ENCODE data around the gene SIK3.

Gene SIK3

DNA sequence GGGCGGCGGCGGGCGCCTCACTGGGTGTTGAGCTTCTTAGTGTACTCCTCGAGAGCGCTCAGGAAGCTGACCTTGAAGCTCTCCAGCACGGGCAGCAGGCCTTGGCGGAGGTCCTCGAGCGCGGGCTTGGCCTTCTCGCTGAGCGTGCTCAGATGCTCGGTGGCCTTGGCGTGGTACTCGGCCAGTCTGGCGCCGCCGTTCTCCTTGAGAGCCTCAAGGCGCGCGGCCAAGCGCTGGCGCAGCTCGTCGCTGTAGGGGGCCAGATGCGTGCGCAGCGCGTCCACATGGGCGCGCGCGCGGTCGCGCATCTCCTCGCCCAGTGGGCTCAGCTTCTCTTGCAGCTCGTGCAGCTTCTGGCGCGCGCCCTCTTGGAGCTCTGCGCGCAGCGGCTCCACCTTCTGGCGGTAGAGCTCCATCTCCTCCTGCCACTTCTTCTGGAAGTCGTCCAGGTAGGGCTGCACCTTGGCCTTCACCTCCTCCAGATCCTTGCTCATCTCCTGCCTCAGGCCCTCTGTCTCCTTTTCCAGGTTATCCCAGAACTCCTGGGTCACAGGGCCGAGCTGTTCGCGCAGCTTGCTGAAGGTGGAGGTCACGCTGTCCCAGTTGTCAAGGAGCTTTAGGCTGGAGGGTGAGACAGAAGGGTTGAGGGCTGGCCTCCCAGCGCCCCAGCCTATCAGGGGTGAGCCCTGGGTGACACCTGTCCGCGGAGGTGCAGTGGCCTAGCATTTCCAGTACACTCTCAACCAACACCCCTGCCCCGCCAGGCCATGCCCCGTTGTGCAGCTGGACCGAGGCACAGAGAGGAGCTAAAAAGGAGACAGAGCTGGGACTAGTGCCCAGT lies 262.2 kb downstream of the SIK3 start:
- TF ChIP-seq RAD21 (IDR thresholded peaks at IDR 0.05; ENCODE audit: low read depth): peak; percentile 72
- TF ChIP-seq NFIC (IDR thresholded peaks at IDR 0.05): peak; percentile 79
- TF ChIP-seq, protein P1, sequence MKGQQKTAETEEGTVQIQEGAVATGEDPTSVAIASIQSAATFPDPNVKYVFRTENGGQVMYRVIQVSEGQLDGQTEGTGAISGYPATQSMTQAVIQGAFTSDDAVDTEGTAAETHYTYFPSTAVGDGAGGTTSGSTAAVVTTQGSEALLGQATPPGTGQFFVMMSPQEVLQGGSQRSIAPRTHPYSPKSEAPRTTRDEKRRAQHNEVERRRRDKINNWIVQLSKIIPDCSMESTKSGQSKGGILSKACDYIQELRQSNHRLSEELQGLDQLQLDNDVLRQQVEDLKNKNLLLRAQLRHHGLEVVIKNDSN (IDR thresholded peaks at IDR 0.05): peak; percentile 57
- peak; percentile 10; the same call in 1 of the 2 replicates for TF ChIP-seq TEAD4 (IDR thresholded peaks at IDR 0.05)
- TF ChIP-seq, protein P2, sequence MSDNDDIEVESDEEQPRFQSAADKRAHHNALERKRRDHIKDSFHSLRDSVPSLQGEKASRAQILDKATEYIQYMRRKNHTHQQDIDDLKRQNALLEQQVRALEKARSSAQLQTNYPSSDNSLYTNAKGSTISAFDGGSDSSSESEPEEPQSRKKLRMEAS (IDR thresholded peaks at IDR 0.05): peak; percentile 96
- no peak for TF ChIP-seq EGR1 (IDR thresholded peaks at IDR 0.05)
- TF ChIP-seq TCF12 (IDR thresholded peaks at IDR 0.05; ENCODE audit: low read depth): peak; percentile 53
- TF ChIP-seq CREB1 (IDR thresholded peaks at IDR 0.05; ENCODE audit: low read depth): no peak
- peak; percentile 42; the same call in 1 of the 2 replicates for TF ChIP-seq ZBTB7A (IDR thresholded peaks at IDR 0.05; ENCODE audit: low read depth)
- TF ChIP-seq EP300 (IDR thresholded peaks at IDR 0.05; ENCODE audit: borderline replicate concordance): no peak

DNA sequence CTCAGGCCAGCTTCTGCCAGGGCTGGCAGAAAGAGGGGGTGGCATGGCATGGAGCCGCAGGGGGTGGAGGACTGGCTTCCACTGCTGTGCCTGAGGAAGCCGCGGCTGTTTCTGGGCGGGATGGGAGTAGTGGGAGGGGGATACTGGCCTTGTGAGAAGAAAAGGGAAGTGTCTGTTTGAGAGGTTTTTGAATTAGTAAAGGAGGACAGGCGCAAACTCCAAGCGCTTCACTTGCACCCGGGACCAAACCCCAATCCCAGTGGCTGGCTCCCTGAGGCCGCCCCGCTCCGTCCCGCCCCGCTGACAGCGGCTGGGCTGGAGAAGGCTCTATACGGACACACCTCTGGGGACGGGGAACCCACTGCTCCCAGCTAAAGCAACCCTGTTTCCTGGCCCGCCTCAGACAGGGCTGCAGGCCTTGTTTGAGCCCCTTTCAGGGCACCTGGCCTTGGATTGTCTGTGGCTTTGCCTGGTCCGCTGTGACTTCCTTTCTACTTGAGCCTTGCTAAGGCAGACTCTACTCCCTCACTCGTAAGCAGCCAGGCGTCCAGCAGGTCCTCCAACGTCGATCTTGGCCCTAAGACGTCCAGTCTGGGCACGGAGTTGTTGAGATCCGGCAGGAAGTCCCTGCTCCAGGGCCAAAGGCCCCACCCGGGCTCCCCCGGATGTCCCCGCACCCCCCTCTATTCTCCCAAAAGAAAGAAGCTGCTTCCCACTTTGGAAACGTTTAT lies 263.0 kb downstream of the SIK3 start:
- TF ChIP-seq NFIC (IDR thresholded peaks at IDR 0.05): no peak

DNA sequence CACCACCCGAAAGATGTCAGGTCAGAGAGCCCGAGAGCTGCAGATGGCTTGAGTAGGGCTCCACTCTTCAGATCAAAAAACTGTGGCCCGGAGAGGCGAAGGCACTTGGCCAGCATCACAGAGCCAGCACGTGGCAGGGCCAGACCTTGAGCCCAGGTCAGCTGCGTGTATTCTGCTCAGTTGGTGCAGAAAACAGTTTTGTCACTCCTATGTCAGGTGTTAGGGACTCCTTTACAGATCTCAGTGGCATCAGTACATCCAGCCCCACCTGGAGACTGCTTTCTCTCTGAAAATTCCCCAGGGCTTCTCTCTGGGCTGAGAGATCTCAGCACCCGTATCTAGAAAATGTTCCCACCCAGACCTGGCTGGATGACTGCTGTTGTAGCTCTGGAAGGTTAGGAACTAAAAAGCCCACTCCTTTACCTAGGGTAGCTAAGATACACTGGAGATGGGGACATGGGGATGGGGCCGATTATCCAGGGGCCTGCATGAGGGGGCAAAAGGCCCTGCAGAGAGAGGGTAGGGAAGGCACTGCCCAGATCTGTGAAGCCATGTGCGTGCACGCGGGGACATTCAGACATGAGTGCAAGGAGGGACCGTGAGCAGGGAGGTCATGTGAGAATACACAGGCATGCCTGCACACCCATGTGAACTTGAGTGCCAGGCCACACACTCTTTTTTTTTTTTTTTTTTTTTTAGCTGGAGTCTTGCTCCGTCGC lies 264.3 kb downstream of the SIK3 start:
- TF ChIP-seq, protein P3, sequence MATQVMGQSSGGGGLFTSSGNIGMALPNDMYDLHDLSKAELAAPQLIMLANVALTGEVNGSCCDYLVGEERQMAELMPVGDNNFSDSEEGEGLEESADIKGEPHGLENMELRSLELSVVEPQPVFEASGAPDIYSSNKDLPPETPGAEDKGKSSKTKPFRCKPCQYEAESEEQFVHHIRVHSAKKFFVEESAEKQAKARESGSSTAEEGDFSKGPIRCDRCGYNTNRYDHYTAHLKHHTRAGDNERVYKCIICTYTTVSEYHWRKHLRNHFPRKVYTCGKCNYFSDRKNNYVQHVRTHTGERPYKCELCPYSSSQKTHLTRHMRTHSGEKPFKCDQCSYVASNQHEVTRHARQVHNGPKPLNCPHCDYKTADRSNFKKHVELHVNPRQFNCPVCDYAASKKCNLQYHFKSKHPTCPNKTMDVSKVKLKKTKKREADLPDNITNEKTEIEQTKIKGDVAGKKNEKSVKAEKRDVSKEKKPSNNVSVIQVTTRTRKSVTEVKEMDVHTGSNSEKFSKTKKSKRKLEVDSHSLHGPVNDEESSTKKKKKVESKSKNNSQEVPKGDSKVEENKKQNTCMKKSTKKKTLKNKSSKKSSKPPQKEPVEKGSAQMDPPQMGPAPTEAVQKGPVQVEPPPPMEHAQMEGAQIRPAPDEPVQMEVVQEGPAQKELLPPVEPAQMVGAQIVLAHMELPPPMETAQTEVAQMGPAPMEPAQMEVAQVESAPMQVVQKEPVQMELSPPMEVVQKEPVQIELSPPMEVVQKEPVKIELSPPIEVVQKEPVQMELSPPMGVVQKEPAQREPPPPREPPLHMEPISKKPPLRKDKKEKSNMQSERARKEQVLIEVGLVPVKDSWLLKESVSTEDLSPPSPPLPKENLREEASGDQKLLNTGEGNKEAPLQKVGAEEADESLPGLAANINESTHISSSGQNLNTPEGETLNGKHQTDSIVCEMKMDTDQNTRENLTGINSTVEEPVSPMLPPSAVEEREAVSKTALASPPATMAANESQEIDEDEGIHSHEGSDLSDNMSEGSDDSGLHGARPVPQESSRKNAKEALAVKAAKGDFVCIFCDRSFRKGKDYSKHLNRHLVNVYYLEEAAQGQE (IDR thresholded peaks at IDR 0.05; ENCODE audit: low read depth): no peak
- TF ChIP-seq CEBPB (IDR thresholded peaks at IDR 0.05): no peak
- TF ChIP-seq, protein P1 (IDR thresholded peaks at IDR 0.05): no peak
- no peak for TF ChIP-seq TAF1 (IDR thresholded peaks at IDR 0.05; ENCODE audit: low read depth)
- TF ChIP-seq YY1 (IDR thresholded peaks at IDR 0.05; ENCODE audit: low read depth): no peak
- TF ChIP-seq TEAD4 (IDR thresholded peaks at IDR 0.05): no peak
- TF ChIP-seq TCF12 (IDR thresholded peaks at IDR 0.05; ENCODE audit: low read depth): no peak

DNA sequence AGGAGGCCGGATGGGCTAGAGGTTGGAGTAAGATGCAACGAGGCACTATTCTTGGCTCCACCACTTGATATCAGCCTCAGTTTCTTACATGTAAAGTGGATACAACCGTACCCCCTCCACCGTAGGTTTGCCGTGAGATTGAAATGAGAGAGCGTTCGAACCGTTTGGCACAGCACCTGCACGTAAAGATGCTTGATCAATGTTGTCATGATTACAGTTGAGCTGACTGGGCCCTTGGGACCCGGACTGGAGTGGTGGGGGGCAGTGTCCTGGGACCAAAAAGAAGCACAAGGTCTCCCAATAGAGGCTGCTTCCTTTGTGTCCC lies 264.8 kb downstream of the SIK3 start:
- TF ChIP-seq, protein P2 (IDR thresholded peaks at IDR 0.05): no peak
- no peak for TF ChIP-seq RAD21 (IDR thresholded peaks at IDR 0.05; ENCODE audit: low read depth)

DNA sequence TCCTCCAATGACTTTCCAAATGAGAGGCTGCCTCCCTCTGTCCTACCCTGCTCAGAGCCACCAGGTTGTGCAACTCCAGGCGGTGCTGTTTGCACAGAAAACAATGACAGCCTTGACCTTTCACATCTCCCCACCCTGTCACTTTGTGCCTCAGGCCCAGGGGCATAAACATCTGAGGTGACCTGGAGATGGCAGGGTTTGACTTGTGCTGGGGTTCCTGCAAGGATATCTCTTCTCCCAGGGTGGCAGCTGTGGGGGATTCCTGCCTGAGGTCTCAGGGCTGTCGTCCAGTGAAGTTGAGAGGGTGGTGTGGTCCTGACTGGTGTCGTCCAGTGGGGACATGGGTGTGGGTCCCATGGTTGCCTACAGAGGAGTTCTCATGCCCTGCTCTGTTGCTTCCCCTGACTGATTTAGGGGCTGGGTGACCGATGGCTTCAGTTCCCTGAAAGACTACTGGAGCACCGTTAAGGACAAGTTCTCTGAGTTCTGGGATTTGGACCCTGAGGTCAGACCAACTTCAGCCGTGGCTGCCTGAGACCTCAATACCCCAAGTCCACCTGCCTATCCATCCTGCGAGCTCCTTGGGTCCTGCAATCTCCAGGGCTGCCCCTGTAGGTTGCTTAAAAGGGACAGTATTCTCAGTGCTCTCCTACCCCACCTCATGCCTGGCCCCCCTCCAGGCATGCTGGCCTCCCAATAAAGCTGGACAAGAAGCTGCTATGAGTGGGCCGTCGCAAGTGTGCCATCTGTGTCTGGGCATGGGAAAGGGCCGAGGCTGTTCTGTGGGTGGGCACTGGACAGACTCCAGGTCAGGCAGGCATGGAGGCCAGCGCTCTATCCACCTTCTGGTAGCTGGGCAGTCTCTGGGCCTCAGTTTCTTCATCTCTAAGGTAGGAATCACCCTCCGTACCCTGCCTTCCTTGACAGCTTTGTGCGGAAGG lies 265.6 kb downstream of the SIK3 start:
- 0 out of 2 replicates have a peak, but pooled peaks have one; percentile 15 for TF ChIP-seq CEBPB (IDR thresholded peaks at IDR 0.05)
- no peak for TF ChIP-seq EGR1 (IDR thresholded peaks at IDR 0.05)

DNA sequence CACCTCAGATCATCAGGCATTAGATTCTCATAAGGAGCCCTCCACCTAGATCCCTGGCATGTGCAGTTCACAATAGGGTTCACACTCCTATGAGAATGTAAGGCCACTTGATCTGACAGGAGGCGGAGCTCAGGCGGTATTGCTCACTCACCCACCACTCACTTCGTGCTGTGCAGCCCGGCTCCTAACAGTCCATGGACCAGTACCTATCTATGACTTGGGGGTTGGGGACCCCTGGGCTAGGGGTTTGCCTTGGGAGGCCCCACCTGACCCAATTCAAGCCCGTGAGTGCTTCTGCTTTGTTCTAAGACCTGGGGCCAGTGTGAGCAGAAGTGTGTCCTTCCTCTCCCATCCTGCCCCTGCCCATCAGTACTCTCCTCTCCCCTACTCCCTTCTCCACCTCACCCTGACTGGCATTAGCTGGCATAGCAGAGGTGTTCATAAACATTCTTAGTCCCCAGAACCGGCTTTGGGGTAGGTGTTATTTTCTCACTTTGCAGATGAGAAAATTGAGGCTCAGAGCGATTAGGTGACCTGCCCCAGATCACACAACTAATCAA lies 266.4 kb downstream of the SIK3 start:
- TF ChIP-seq YY1 (IDR thresholded peaks at IDR 0.05; ENCODE audit: low read depth): no peak
- TF ChIP-seq TAF1 (IDR thresholded peaks at IDR 0.05; ENCODE audit: low read depth): no peak
- TF ChIP-seq NFIC (IDR thresholded peaks at IDR 0.05): no peak
- TF ChIP-seq, protein P2 (IDR thresholded peaks at IDR 0.05): no peak
- TF ChIP-seq FOXM1 (IDR thresholded peaks at IDR 0.05; ENCODE audit: borderline replicate concordance, low read depth): no peak
- no peak for TF ChIP-seq EGR1 (IDR thresholded peaks at IDR 0.05)
- no peak for TF ChIP-seq CREB1 (IDR thresholded peaks at IDR 0.05; ENCODE audit: low read depth)
- no peak for TF ChIP-seq TEAD4 (IDR thresholded peaks at IDR 0.05)
- no peak for TF ChIP-seq ZBTB7A (IDR thresholded peaks at IDR 0.05; ENCODE audit: low read depth)
- no peak for TF ChIP-seq RAD21 (IDR thresholded peaks at IDR 0.05; ENCODE audit: low read depth)
